HepG2 (cell line): ENCODE data around the gene SNUPN. TPM values are rescaled to one million over a fixed set of nuclear protein-coding genes. Genes with fewer than 3 reads are reported as not detected.

Source experiments
- CTCF ChIP-seq: sonication (generic); formaldehyde crosslinking; IDR thresholded peaks from 2 replicates; pipeline ENCODE4 v1.5.0; 2020; ENCODE audit warnings: mild to moderate bottlenecking, missing genetic modification reagents, moderate library complexity
- E2F2 ChIP-seq: sonication (generic); formaldehyde crosslinking; IDR thresholded peaks from 2 replicates; pipeline ENCODE4 v1.4.0; 2020; ENCODE audit warnings: missing genetic modification reagents, borderline replicate concordance
- FIP1L1 ChIP-seq: fragments of 200-400 bp; formaldehyde crosslinking; IDR thresholded peaks from 2 replicates; pipeline ENCODE4 v1.6.1; 2018; ENCODE audit warnings: low read depth, mild to moderate bottlenecking, low read length, moderate library complexity, borderline replicate concordance; ENCODE audit not compliant: insufficient read depth
- NR1H2 ChIP-seq: sonication (generic); formaldehyde crosslinking; IDR thresholded peaks from 2 replicates; pipeline ENCODE4 v1.8.1; 2022; ENCODE audit warnings: low read depth, missing genetic modification reagents, borderline replicate concordance
- PHF20 ChIP-seq: sonication (generic); formaldehyde crosslinking; IDR thresholded peaks from 2 replicates; pipeline ENCODE4 v1.5.0; 2020; ENCODE audit warnings: mild to moderate bottlenecking, missing genetic modification reagents
- SALL2 ChIP-seq: sonication (generic); formaldehyde crosslinking; IDR thresholded peaks from 2 replicates; pipeline ENCODE4 v1.8.1; 2023; ENCODE audit warnings: mild to moderate bottlenecking, missing genetic modification reagents, inconsistent platforms
- SMYD3 ChIP-seq: sonication (generic); formaldehyde crosslinking; IDR thresholded peaks from 2 replicates; pipeline ENCODE4 v1.8.1; 2023; ENCODE audit warnings: mild to moderate bottlenecking, missing genetic modification reagents
- ZKSCAN1 ChIP-seq: fragments of 150-350 bp; IDR thresholded peaks from 2 replicates; pipeline ENCODE4 v1.6.1; 2014; ENCODE audit warnings: low read length
- ZNF224 ChIP-seq: sonication (generic); formaldehyde crosslinking; IDR thresholded peaks from 2 replicates; pipeline ENCODE4 v1.5.0; 2020; ENCODE audit warnings: mild to moderate bottlenecking, missing genetic modification reagents
- ZNF33B ChIP-seq: sonication (generic); formaldehyde crosslinking; IDR thresholded peaks from 2 replicates; pipeline ENCODE4 v1.5.1; 2020; ENCODE audit warnings: mild to moderate bottlenecking, missing genetic modification reagents
- ZNF432 ChIP-seq: sonication (generic); formaldehyde crosslinking; IDR thresholded peaks from 2 replicates; pipeline ENCODE4 v1.5.0; 2020; ENCODE audit warnings: missing genetic modification reagents, mild to moderate bottlenecking, borderline replicate concordance
- ZNF589 ChIP-seq: sonication (generic); formaldehyde crosslinking; conservative IDR thresholded peaks from 2 replicates; pipeline ENCODE4 v1.8.0; 2022; ENCODE audit warnings: mild to moderate bottlenecking, moderate library complexity, missing genetic modification reagents
- ZNF619 ChIP-seq: sonication (generic); formaldehyde crosslinking; IDR thresholded peaks from 2 replicates; pipeline ENCODE4 v1.4.0; 2020; ENCODE audit warnings: mild to moderate bottlenecking, missing genetic modification reagents
- ZNF710 ChIP-seq: sonication (generic); formaldehyde crosslinking; IDR thresholded peaks from 2 replicates; pipeline ENCODE4 v1.5.0; 2020; ENCODE audit warnings: mild to moderate bottlenecking, missing genetic modification reagents, borderline replicate concordance
- ZXDC ChIP-seq: sonication (generic); formaldehyde crosslinking; IDR thresholded peaks from 2 replicates; pipeline ENCODE4 v1.5.0; 2020; ENCODE audit warnings: mild to moderate bottlenecking, missing genetic modification reagents
- polyA plus RNA-seq, 8 experiments: library from polyadenylated mRNA; depleted of rRNA in 3 of 8; stranded (reverse) in 7 of 8; unstranded in 1 of 8; fragments of >200 nt; fragmentation: Illumina TruSeq in 4 of 8; extraction: Trizol in 4 of 8; gene quantifications; 2 replicates each; pipeline versions ENCODE4 v1.2.1 to v1.2.3, GENCODE V29; 2011 to 2016; ENCODE audit warnings: low read depth in 4 of 8, missing spikeins in 1 of 8, mixed read lengths in 1 of 8; ENCODE audit not compliant: insufficient read depth in 1 of 8
- total RNA-seq, 5 experiments: library from RNA; depleted of rRNA; stranded (reverse); fragments of >200 nt; fragmentation: Illumina TruSeq; extraction: Trizol; gene quantifications; 2 replicates each; pipeline ENCODE4 v1.2.3, GENCODE V29; 2016; ENCODE audit warnings: low read depth in 1 of 5
- TF ChIP-seq, protein P1 (sequence below): sonication (generic); formaldehyde crosslinking; conservative IDR thresholded peaks from 2 replicates; pipeline ENCODE4 v1.4.0; 2020; ENCODE audit warnings: mild to moderate bottlenecking, missing genetic modification reagents, moderate library complexity

Gene SNUPN
- total and polyA plus RNA-seq, 2 of the 13 experiments (the other 11 are each of a cell fraction or from before 2014, with no cell fraction given), result 9.0 to 16.4 TPM

DNA sequence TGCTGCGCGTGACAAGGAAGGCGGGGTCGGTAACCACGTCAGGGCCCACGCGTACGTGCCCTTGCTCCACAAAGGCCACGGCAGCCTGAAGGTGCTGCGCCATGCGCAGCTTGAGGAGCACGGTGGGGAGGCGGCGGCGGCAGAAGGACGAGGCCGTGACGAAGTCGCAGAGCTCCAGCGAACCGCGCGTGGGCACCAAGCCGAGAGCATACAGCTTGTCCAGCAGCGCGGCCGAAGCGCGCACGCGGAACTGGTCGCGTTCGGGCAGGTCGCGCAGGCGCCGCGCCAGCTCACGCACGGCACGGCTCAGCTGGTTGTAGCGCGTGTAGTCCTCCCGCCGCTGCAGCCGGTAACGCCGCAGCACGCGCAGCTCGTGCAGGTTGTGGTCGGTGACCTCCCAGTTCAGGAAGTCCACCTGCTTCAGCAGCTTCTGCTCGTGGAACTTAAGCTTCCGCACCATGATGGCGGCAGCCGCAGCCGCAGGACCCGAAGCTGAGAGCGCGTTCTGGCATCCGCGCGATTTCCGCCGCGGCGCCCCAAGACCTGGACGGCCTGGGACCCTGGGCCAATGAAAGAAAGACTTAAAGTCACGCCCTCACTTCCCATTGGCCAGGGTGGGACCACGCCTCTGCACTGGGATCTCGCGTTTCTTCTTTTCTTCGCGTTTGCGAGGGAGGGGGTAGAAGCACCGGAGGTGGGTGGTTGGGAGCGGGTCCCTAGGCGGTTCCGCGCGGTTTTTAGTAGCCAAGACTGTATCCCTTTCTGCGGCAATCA lies 14.4 kb upstream of the SNUPN start, which contains the start of gene IMP3 (continued):
- TF ChIP-seq FIP1L1 (no peak), SMYD3 (peak; percentile 97), ZKSCAN1 (no peak), ZXDC (CRISPR knock-in tag) (peak; percentile 83; the same call in 1 of the 2 replicates), ZNF224 (CRISPR knock-in tag) (peak; percentile 94; the same call in 1 of the 2 replicates), SALL2 (CRISPR knock-in tag) (peak; percentile 89), CTCF (CRISPR knock-in tag) (peak; percentile 27; the same call in 1 of the 2 replicates), PHF20 (CRISPR knock-in tag) (peak; percentile 83), E2F2 (CRISPR knock-in tag) (0 out of 2 replicates have a peak, but pooled peaks have one; percentile 85), ZNF33B (CRISPR knock-in tag) (no peak), NR1H2 (CRISPR knock-in tag) (0 out of 2 replicates have a peak, but pooled peaks have one; percentile 68), ZNF619 (CRISPR knock-in tag) (no peak; the same call in 1 of the 2 replicates), ZNF432 (CRISPR knock-in tag) (no peak), ZNF710 (CRISPR knock-in tag) (no peak), ZNF589 (peak; percentile 86; the same call in 1 of the 2 replicates)
- TF ChIP-seq, protein P1, sequence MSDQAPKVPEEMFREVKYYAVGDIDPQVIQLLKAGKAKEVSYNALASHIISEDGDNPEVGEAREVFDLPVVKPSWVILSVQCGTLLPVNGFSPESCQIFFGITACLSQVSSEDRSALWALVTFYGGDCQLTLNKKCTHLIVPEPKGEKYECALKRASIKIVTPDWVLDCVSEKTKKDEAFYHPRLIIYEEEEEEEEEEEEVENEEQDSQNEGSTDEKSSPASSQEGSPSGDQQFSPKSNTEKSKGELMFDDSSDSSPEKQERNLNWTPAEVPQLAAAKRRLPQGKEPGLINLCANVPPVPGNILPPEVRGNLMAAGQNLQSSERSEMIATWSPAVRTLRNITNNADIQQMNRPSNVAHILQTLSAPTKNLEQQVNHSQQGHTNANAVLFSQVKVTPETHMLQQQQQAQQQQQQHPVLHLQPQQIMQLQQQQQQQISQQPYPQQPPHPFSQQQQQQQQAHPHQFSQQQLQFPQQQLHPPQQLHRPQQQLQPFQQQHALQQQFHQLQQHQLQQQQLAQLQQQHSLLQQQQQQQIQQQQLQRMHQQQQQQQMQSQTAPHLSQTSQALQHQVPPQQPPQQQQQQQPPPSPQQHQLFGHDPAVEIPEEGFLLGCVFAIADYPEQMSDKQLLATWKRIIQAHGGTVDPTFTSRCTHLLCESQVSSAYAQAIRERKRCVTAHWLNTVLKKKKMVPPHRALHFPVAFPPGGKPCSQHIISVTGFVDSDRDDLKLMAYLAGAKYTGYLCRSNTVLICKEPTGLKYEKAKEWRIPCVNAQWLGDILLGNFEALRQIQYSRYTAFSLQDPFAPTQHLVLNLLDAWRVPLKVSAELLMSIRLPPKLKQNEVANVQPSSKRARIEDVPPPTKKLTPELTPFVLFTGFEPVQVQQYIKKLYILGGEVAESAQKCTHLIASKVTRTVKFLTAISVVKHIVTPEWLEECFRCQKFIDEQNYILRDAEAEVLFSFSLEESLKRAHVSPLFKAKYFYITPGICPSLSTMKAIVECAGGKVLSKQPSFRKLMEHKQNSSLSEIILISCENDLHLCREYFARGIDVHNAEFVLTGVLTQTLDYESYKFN (CRISPR knock-in tag), result peak; percentile 44
